ENCODE measurements around the gene SAMD14. TPM values are rescaled to one million over a fixed set of nuclear protein-coding genes. Genes with fewer than 3 reads are reported as not detected.
A peak's percentile ranks its signal among the peaks of the same experiment; 100 is the strongest.

SAMD14 gene
- total and polyA plus RNA-seq, 7 experiments from 2014 or later: 0.70 to 0.78 TPM; not detected in 5

GRCh38 chr17:50098583-50098982, 31.4 kb downstream of the SAMD14 start:
- peaks cover 12 to 14% of the 10 kb centered on the region in 2 donors for H3K4me1 ChIP-seq (ENCODE audit: control insufficient read depth in 2 of 2, insufficient read depth in 2 of 2, low read length in 2 of 2)

GRCh38 chr17:50097926-50098325, 32.0 kb downstream of the SAMD14 start:
- no peaks in the 10 kb centered on the region for H3K27me3 Mint-ChIP-seq
- Histone ChIP-seq H3K27me3 (ENCODE audit: control insufficient read depth in 2 of 2, insufficient read depth in 2 of 2, low read length in 2 of 2) (no peaks in the 10 kb centered on the region), H3K9me3 (ENCODE audit: control insufficient read depth in 2 of 3, low read length in 3 of 3) (no peaks in the 10 kb centered on the region), H3K4me1 (ENCODE audit: control insufficient read depth in 2 of 2, insufficient read depth in 2 of 2, low read length in 2 of 2) (peaks cover 12 to 14% of the 10 kb centered on the region in 2 donors), H3K36me3 (ENCODE audit: control insufficient read depth in 2 of 3, insufficient read depth in 3 of 3, low read length in 3 of 3) (peaks cover 0 to 57% (median 0%) of the 10 kb centered on the region in 3 experiments), H3K27ac (ENCODE audit: low read depth, low read length) (no peak overlapping the region), H3K4me3 (ENCODE audit: low read length) (no peak overlapping the region)
- intact Hi-C loops (cut with micrococcal nuclease): loop anchor here in 1 of 2 donors (10.0 kb wide), 2 partner anchors 243 to 523 kb away; partner anchors contain the start of gene NXPH3
- H3K36me3 Mint-ChIP-seq: peaks cover 0 to 21% (median 4%) of the 10 kb centered on the region in 5 donors
- peaks cover 29 to 48% (median 41%) of the 10 kb centered on the region in 7 donors for H3K4me1 Mint-ChIP-seq
- H3K27ac Mint-ChIP-seq: no peak overlapping the region
- POLR2A ChIA-PET: no interaction called here
- CTCF ChIA-PET: interaction anchor here (0.6 to 2.7 kb wide), 4 partner anchors 10 to 94 kb away, joined by 3 to 9 read pairs (median 4); no protein-coding TSS in a partner anchor
- peak overlapping the region in 1 of 10 donors; percentile 41 for H3K4me3 Mint-ChIP-seq
- DNase-seq (no peak), ATAC-seq (no peak)
- no peaks in the 10 kb centered on the region for H3K9me3 Mint-ChIP-seq

More at GRCh38 chr17:50098583-50098982, 31.4 kb downstream of the SAMD14 start:
- Histone ChIP-seq H3K9me3 (ENCODE audit: control insufficient read depth in 2 of 3, low read length in 3 of 3) (no peaks in the 10 kb centered on the region), H3K4me3 (ENCODE audit: low read length) (no peak overlapping the region), H3K27me3 (ENCODE audit: control insufficient read depth in 2 of 2, insufficient read depth in 2 of 2, low read length in 2 of 2) (no peaks in the 10 kb centered on the region), H3K27ac (ENCODE audit: low read depth, low read length) (no peak overlapping the region), H3K36me3 (ENCODE audit: control insufficient read depth in 2 of 3, insufficient read depth in 3 of 3, low read length in 3 of 3) (peaks cover 0 to 63% (median 0%) of the 10 kb centered on the region in 3 experiments)
- intact Hi-C loops (cut with micrococcal nuclease): loop anchor here in 1 of 2 donors (10.0 kb wide), 2 partner anchors 244 to 524 kb away; partner anchors contain the start of gene NXPH3
- ChIA-PET CTCF (interaction anchor here (0.6 to 2.1 kb wide), 4 partner anchors 11 to 81 kb away, joined by 3 to 5 read pairs (median 4); no protein-coding TSS in a partner anchor), POLR2A (no interaction called here)
- Mint-ChIP-seq H3K27me3 (no peaks in the 10 kb centered on the region), H3K36me3 (peaks cover 0 to 21% (median 4%) of the 10 kb centered on the region in 5 donors), H3K27ac (peak overlapping the region in 2 of 9 donors; percentile 13 to 87), H3K4me3 (peak overlapping the region in 1 of 10 donors; percentile 59), H3K4me1 (peaks cover 29 to 46% (median 38%) of the 10 kb centered on the region in 7 donors), H3K9me3 (no peaks in the 10 kb centered on the region)
- ATAC-seq (no peak), DNase-seq (no peak)

DNA sequence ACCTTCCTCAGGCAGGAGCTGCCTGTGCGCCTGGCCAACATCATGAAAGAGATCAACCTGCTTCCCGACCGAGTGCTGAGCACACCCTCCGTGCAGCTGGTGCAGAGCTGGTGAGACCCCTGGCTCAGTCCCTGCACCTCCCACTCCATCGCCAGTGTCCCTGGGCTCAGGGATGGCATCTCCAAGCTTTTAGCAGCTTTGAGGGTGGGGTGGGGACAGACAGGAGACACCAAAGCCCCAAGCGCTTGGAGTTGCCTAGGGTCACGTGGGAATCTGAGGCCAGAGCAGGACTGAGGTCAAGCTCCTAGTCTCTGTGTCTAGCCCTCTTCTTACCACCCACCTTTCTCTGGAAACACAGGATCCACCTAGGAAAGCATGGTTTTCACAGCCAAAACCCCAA, 32.5 kb downstream of the SAMD14 start:
- ATAC-seq: no peak
- H3K27ac ChIP-seq (ENCODE audit: low read depth, low read length): no peak overlapping the region
- intact Hi-C loops (cut with micrococcal nuclease): loop anchor here in 1 of 2 donors (10.0 kb wide), 2 partner anchors 243 to 523 kb away; partner anchors contain the start of gene NXPH3
- Mint-ChIP-seq H3K4me1 (peaks cover 29 to 48% (median 41%) of the 10 kb centered on the region in 7 donors), H3K27me3 (no peaks in the 10 kb centered on the region), H3K9me3 (no peaks in the 10 kb centered on the region), H3K4me3 (peak overlapping the region in 5 of 10 donors; percentile 8 to 91 (median 41)), H3K27ac (peak overlapping the region in 2 of 9 donors; percentile 67 to 70), H3K36me3 (peaks cover 0 to 21% (median 4%) of the 10 kb centered on the region in 5 donors)
- H3K27me3 ChIP-seq (ENCODE audit: control insufficient read depth in 2 of 2, insufficient read depth in 2 of 2, low read length in 2 of 2): no peaks in the 10 kb centered on the region
- peaks cover 12 to 14% of the 10 kb centered on the region in 2 donors for H3K4me1 ChIP-seq (ENCODE audit: control insufficient read depth in 2 of 2, insufficient read depth in 2 of 2, low read length in 2 of 2)
- CTCF ChIA-PET: interaction anchor here (0.6 to 2.7 kb wide), 3 partner anchors 10 to 93 kb away, joined by 3 to 9 read pairs (median 5); no protein-coding TSS in a partner anchor
- DNase-seq: no peak
- H3K9me3 ChIP-seq (ENCODE audit: control insufficient read depth in 2 of 3, low read length in 3 of 3): no peaks in the 10 kb centered on the region
- POLR2A ChIA-PET: interaction anchor here (0.5 to 0.7 kb wide), 2 partner anchors 10 to 358 kb away, joined by 3 to 4 read pairs; no protein-coding TSS in a partner anchor
- no peak overlapping the region for H3K4me3 ChIP-seq (ENCODE audit: low read length)
- peaks cover 0 to 52% (median 0%) of the 10 kb centered on the region in 3 experiments for H3K36me3 ChIP-seq (ENCODE audit: control insufficient read depth in 2 of 3, insufficient read depth in 3 of 3, low read length in 3 of 3)

DNA sequence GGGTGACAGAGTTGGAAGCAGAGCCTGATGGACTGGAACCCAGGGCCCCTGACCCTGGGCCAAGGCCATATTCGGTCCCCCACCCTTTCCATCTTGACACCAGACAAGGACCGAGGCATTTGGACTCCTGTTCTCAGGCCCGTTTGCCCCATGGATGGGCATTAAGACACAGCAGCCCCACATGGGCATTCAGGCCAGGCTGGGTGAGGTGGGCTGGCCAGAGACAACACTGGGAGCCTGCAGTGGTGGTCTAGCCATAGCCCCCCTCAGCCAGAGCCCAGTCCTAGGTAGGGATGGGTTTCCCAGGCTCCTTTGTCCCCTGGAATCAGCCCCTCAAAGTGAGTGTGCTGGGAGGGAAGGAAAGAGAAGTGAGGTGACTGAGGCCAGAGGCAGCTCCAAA, 33.2 kb downstream of the SAMD14 start:
- H3K4me3 ChIP-seq (ENCODE audit: low read length): no peak overlapping the region
- Mint-ChIP-seq H3K4me3 (peak overlapping the region in 8 of 10 donors; percentile 8 to 100 (median 97)), H3K27me3 (no peaks in the 10 kb centered on the region), H3K9me3 (peaks cover 0 to 2% (median 0%) of the 10 kb centered on the region in 11 donors), H3K36me3 (peaks cover 0 to 21% (median 4%) of the 10 kb centered on the region in 5 donors), H3K4me1 (peaks cover 29 to 48% (median 41%) of the 10 kb centered on the region in 7 donors), H3K27ac (peak overlapping the region in 5 of 9 donors; percentile 16 to 98 (median 67))
- ATAC-seq: no peak
- H3K27me3 ChIP-seq (ENCODE audit: control insufficient read depth in 2 of 2, insufficient read depth in 2 of 2, low read length in 2 of 2): no peaks in the 10 kb centered on the region
- no peak overlapping the region for H3K27ac ChIP-seq (ENCODE audit: low read depth, low read length)
- H3K9me3 ChIP-seq (ENCODE audit: control insufficient read depth in 2 of 3, low read length in 3 of 3): no peaks in the 10 kb centered on the region
- intact Hi-C loops (cut with micrococcal nuclease): loop anchor here in 1 of 2 donors (10.0 kb wide), 2 partner anchors 242 to 522 kb away; partner anchors contain the start of gene NXPH3
- ChIA-PET CTCF (interaction anchor here (2.7 kb wide), 1 partner anchor 9 kb away, joined by 9 read pairs; no protein-coding TSS in a partner anchor), POLR2A (interaction anchor here (0.7 kb wide), 1 partner anchor 10 kb away, joined by 3 read pairs; no protein-coding TSS in a partner anchor)
- no peak for DNase-seq
- H3K36me3 ChIP-seq (ENCODE audit: control insufficient read depth in 2 of 3, insufficient read depth in 3 of 3, low read length in 3 of 3): peaks cover 0 to 45% (median 0%) of the 10 kb centered on the region in 3 experiments
- H3K4me1 ChIP-seq (ENCODE audit: control insufficient read depth in 2 of 2, insufficient read depth in 2 of 2, low read length in 2 of 2): peaks cover 12 to 14% of the 10 kb centered on the region in 2 donors

DNA sequence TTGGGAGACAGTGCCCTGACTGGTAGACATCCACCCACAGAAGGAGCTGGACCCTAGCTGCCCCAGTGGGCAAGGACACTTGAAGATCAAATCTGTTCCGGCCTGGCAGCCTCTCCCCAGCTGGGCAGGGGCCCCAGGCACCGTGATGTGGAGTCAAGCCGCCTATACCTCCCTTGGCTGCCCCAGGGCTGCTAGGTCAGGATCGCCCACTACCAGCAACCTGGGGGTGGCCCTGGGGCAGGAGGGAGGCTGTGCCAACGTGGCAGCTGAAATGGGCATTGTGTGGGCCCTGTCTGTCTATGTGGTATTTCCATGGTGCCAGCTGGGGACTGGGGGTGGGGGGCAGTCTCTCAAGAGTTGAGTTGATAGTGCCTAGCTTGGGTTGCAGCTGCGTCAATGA, 33.9 kb downstream of the SAMD14 start:
- intact Hi-C loops (cut with micrococcal nuclease): loop anchor here in 1 of 2 donors (10.0 kb wide), 2 partner anchors 241 to 521 kb away; partner anchors contain the start of gene NXPH3

GRCh38 chr17:50095626-50096037, 34.3 kb downstream of the SAMD14 start:
- intact Hi-C loops (cut with micrococcal nuclease): loop anchor here (1.0 to 10.0 kb wide), 13 partner anchors 22 to 680 kb away; partner anchors contain the start of genes ITGA3 (in 1 of the 2), KAT7 (in 1 of the 2), NXPH3 (in 1 of the 2) and SPOP (in 1 of the 2)
- DNase-seq (peak in 1 of 9 donors; percentile 15), ATAC-seq (no peak)
- H3K36me3 Mint-ChIP-seq: peaks cover 0 to 18% (median 4%) of the 10 kb centered on the region in 5 donors
- peak overlapping the region; percentile 87 to 98 (median 95) for H3K27ac Mint-ChIP-seq
- CTCF ChIA-PET: interaction anchor here (0.6 to 2.7 kb wide), 2 partner anchors 8 to 70 kb away, joined by 3 to 9 read pairs; no protein-coding TSS in a partner anchor
- peak overlapping the region; percentile 81 for H3K27ac ChIP-seq (ENCODE audit: low read depth, low read length)
- H3K9me3 Mint-ChIP-seq: peaks cover 0 to 2% (median 0%) of the 10 kb centered on the region in 11 donors
- H3K4me3 Mint-ChIP-seq: peak overlapping the region; percentile 91 to 100 (median 96)
- H3K4me3 ChIP-seq (ENCODE audit: low read length): peak overlapping the region; percentile 92
- H3K4me1 ChIP-seq (ENCODE audit: control insufficient read depth in 2 of 2, insufficient read depth in 2 of 2, low read length in 2 of 2): peaks cover 12 to 14% of the 10 kb centered on the region in 2 donors
- H3K27me3 Mint-ChIP-seq: no peaks in the 10 kb centered on the region
- no peaks in the 10 kb centered on the region for H3K27me3 ChIP-seq (ENCODE audit: control insufficient read depth in 2 of 2, insufficient read depth in 2 of 2, low read length in 2 of 2)
- no peaks in the 10 kb centered on the region for H3K9me3 ChIP-seq (ENCODE audit: control insufficient read depth in 2 of 3, low read length in 3 of 3)
- peaks cover 28 to 46% (median 38%) of the 10 kb centered on the region in 7 donors for H3K4me1 Mint-ChIP-seq
- H3K36me3 ChIP-seq (ENCODE audit: control insufficient read depth in 2 of 3, insufficient read depth in 3 of 3, low read length in 3 of 3): peaks cover 0 to 34% (median 0%) of the 10 kb centered on the region in 3 experiments
- POLR2A ChIA-PET: no interaction called here

More for the DNA sequence above, 33.9 kb downstream of the SAMD14 start:
- peaks cover 0 to 21% (median 4%) of the 10 kb centered on the region in 5 donors for H3K36me3 Mint-ChIP-seq
- ATAC-seq (no peak), DNase-seq (no peak)
- Histone ChIP-seq H3K4me1 (ENCODE audit: control insufficient read depth in 2 of 2, insufficient read depth in 2 of 2, low read length in 2 of 2) (peaks cover 12 to 14% of the 10 kb centered on the region in 2 donors), H3K27me3 (ENCODE audit: control insufficient read depth in 2 of 2, insufficient read depth in 2 of 2, low read length in 2 of 2) (no peaks in the 10 kb centered on the region), H3K9me3 (ENCODE audit: control insufficient read depth in 2 of 3, low read length in 3 of 3) (no peaks in the 10 kb centered on the region), H3K27ac (ENCODE audit: low read depth, low read length) (peak overlapping the region; percentile 81), H3K36me3 (ENCODE audit: control insufficient read depth in 2 of 3, insufficient read depth in 3 of 3, low read length in 3 of 3) (peaks cover 0 to 38% (median 0%) of the 10 kb centered on the region in 3 experiments), H3K4me3 (ENCODE audit: low read length) (peak overlapping the region; percentile 92)
- peaks cover 0 to 2% (median 0%) of the 10 kb centered on the region in 11 donors for H3K9me3 Mint-ChIP-seq
- CTCF ChIA-PET: interaction anchor here (0.6 to 2.7 kb wide), 2 partner anchors 8 to 70 kb away, joined by 3 to 9 read pairs; no protein-coding TSS in a partner anchor
- peak overlapping the region; percentile 87 to 98 (median 95) for H3K27ac Mint-ChIP-seq
- peak overlapping the region; percentile 91 to 100 (median 96) for H3K4me3 Mint-ChIP-seq
- POLR2A ChIA-PET: no interaction called here
- H3K4me1 Mint-ChIP-seq: peaks cover 29 to 48% (median 41%) of the 10 kb centered on the region in 7 donors
- no peaks in the 10 kb centered on the region for H3K27me3 Mint-ChIP-seq

All from naive thymus-derived CD4-positive, alpha-beta T cell (primary cell).